Transverse colon (tissue), 4 donors: ENCODE data around the gene EDN2. TPM values are rescaled to one million over a fixed set of nuclear protein-coding genes. Genes with fewer than 3 reads are reported as not detected.

ENCODE experiments used
- DNase-seq: peaks from one replicate; pipeline ENCODE4 v3.0.0-alpha.2; 2019
- H3K27ac ChIP-seq, 4 donors: fragments of 200-600 bp; sonication (generic); 2 replicates each; pipeline ENCODE4 v1.5.1; 2016 to 2018; ENCODE audit warnings: inconsistent platforms in 4 of 4
- H3K27me3 ChIP-seq: fragments of 200-600 bp; sonication (generic); 2 replicates; pipeline ENCODE4 v1.5.1; 2017; ENCODE audit warnings: inconsistent platforms
- H3K36me3 ChIP-seq, 4 donors: fragments of 200-600 bp; sonication (generic); 2 replicates each; pipeline ENCODE4 v1.5.1; 2017 to 2019; ENCODE audit warnings: inconsistent platforms in 4 of 4
- H3K4me1 ChIP-seq, 4 donors: fragments of 200-600 bp; sonication (generic); 2 replicates each; pipeline ENCODE4 v1.5.1; 2017 to 2020; ENCODE audit warnings: inconsistent platforms in 4 of 4
- H3K4me3 ChIP-seq, 4 donors: fragments of 200-600 bp; sonication (generic); 1 replicate in 1 of 4; 2 replicates in 3 of 4; pipeline versions ENCODE4 v1.5.1 to v1.6.1; 2017 to 2019; ENCODE audit warnings: inconsistent platforms in 4 of 4
- H3K9me3 ChIP-seq, 2 donors: fragments of 200-600 bp; sonication (generic); 2 replicates each; pipeline ENCODE4 v1.5.1; 2017 to 2019; ENCODE audit warnings: inconsistent platforms in 2 of 2
- CTCF ChIP-seq, 5 experiments: fragments of 200-600 bp in 3 of 5; fragments of 450-650 bp in 2 of 5; sonication (generic) in 3 of 5; IDR thresholded peaks; 1 replicate in 2 of 5; 2 replicates in 3 of 5; pipeline ENCODE4 v1.5.1; 2016 to 2017; ENCODE audit warnings: antibody characterized with exemption in 5 of 5, inconsistent platforms in 3 of 5, mild to moderate bottlenecking in 2 of 5, moderate library complexity in 1 of 5
- EP300 ChIP-seq: sonication (generic); formaldehyde crosslinking; IDR thresholded peaks from one replicate; pipeline ENCODE4 v1.6.1; 2017; ENCODE audit warnings: antibody characterized with exemption, low read depth
- POLR2A ChIP-seq: fragments of 450-650 bp; IDR thresholded peaks from one replicate; pipeline ENCODE4 v1.6.1; 2016; ENCODE audit warnings: antibody characterized with exemption, mild to moderate bottlenecking, moderate library complexity
- POLR2AphosphoS5 ChIP-seq, 3 donors: sonication (generic); formaldehyde crosslinking; IDR thresholded peaks; one replicate each; pipeline ENCODE4 v1.6.1; 2016; ENCODE audit warnings: antibody characterized with exemption in 3 of 3
- WGBS, 2 donors: methylation state at CpG; one replicate each; pipeline ENCODE4 v1.1.5; 2018; ENCODE audit warnings: low coverage in 1 of 2; 5-methylcytosine and 5-hydroxymethylcytosine counted together
- in situ Hi-C, 4 donors: fragments of 200-750 bp; cut with MboI; loops; one replicate each; pipeline versions ENCODE4 v1.15.0 to v1.15.1; 2017; ENCODE audit warnings: low sequenced_read_pairs in 3 of 4, low pct_ligation_motif_present in 1 of 4, low pct_unique_long_range_greater_than_20kb in 1 of 4
- intact Hi-C: fragments of 100-400 bp; cut with DNase I; formaldehyde crosslinking; loops from one replicate; pipeline ENCODE4 v1.15.1; 2023; ENCODE audit warnings: low total_unique reads
- total RNA-seq, 4 donors: library from RNA; depleted of rRNA; stranded (reverse); fragments of >200 nt; gene quantifications; one replicate each; pipeline ENCODE4 v1.1.0, GENCODE V29; 2016

The EDN2 gene
- total RNA-seq, 4 donors from 2014 or later, result 3.8 to 15.7 (median 10.3) TPM

- TF ChIP-seq POLR2AphosphoS5 (IDR thresholded peaks at IDR 0.05), result no peak
- TF ChIP-seq EP300, result no peak
- no peak for TF ChIP-seq POLR2A
- no peak for TF ChIP-seq CTCF (IDR thresholded peaks at IDR 0.05)
- WGBS, 2 donors, result 88 to 89% methylated on average over 1 to 5 of the region's 5 CpGs
- Histone ChIP-seq H3K27me3 (peaks cover 5% of the 10 kb centered on the region), H3K4me1 (peaks cover 13 to 17% (median 17%) of the 10 kb centered on the region in 4 donors), H3K9me3 (no peaks in the 10 kb centered on the region), H3K27ac (no peak overlapping the region), H3K36me3 (no peaks in the 10 kb centered on the region), H3K4me3 (no peak overlapping the region)
- DNase-seq, result no peak
- in situ Hi-C loops, result loop anchor here in 2 of 4 donors (10.0 kb wide), 2 partner anchors 162 to 172 kb away; no protein-coding TSS in a partner anchor
- intact Hi-C loops, result no loop called here
These were observed 48.0 kb downstream of the EDN2 start for GRCh38 chr1:41436281-41437010.

GRCh38 chr1:41435570-41436178 is 48.8 kb downstream of the EDN2 start:
- no peaks in the 10 kb centered on the region for H3K36me3 ChIP-seq
- in situ Hi-C loops (loop anchor here in 2 of 4 donors (10.0 kb wide), 2 partner anchors 161 to 171 kb away; no protein-coding TSS in a partner anchor), intact Hi-C loops (no loop called here)

GRCh38 chr1:41434748-41435449 is 49.6 kb downstream of the EDN2 start:
- TF ChIP-seq POLR2A, result no peak
- DNase-seq, result no peak
- no peak overlapping the region for H3K27ac ChIP-seq
- in situ Hi-C loops (loop anchor here in 3 of 4 donors (5.0 to 10.0 kb wide), 3 partner anchors 160 to 170 kb away; no protein-coding TSS in a partner anchor), intact Hi-C loops (no loop called here)
- H3K4me3 ChIP-seq, result no peak overlapping the region
- H3K9me3 ChIP-seq, result no peaks in the 10 kb centered on the region
- H3K36me3 ChIP-seq, result no peaks in the 10 kb centered on the region
- H3K4me1 ChIP-seq, result peaks cover 13 to 24% (median 17%) of the 10 kb centered on the region in 4 donors
- WGBS, 2 donors, result 83 to 100% methylated on average over 1 to 6 of the region's 6 CpGs
- H3K27me3 ChIP-seq, result peaks cover 5% of the 10 kb centered on the region

More at GRCh38 chr1:41435570-41436178, 48.8 kb downstream of the EDN2 start:
- WGBS, 2 donors, result 57 to 58% methylated on average over 10 to 13 of the region's 15 CpGs
- no peak overlapping the region for H3K27ac ChIP-seq
- no peak overlapping the region for H3K4me3 ChIP-seq
- TF ChIP-seq POLR2A, result no peak
- TF ChIP-seq POLR2AphosphoS5 (IDR thresholded peaks at IDR 0.05), result no peak
- no peak for TF ChIP-seq CTCF (IDR thresholded peaks at IDR 0.05)
- TF ChIP-seq EP300, result no peak
- peaks cover 5% of the 10 kb centered on the region for H3K27me3 ChIP-seq
- no peaks in the 10 kb centered on the region for H3K9me3 ChIP-seq
- DNase-seq, result no peak
- peaks cover 13 to 20% (median 17%) of the 10 kb centered on the region in 4 donors for H3K4me1 ChIP-seq

- WGBS, 2 donors, result 71 to 100% methylated on average over 3 to 5 of the region's 5 CpGs
- no peaks in the 10 kb centered on the region for H3K9me3 ChIP-seq
- peaks cover 5% of the 10 kb centered on the region for H3K27me3 ChIP-seq
- TF ChIP-seq EP300 (no peak), CTCF (IDR thresholded peaks at IDR 0.05) (no peak), POLR2AphosphoS5 (IDR thresholded peaks at IDR 0.05) (no peak), POLR2A (no peak)
- peaks cover 13 to 24% (median 17%) of the 10 kb centered on the region in 4 donors for H3K4me1 ChIP-seq
- no peak overlapping the region for H3K4me3 ChIP-seq
- H3K27ac ChIP-seq, result no peak overlapping the region
- DNase-seq, result no peak
- no peaks in the 10 kb centered on the region for H3K36me3 ChIP-seq
- in situ Hi-C loops, result loop anchor here in 3 of 4 donors (5.0 to 10.0 kb wide), 3 partner anchors 160 to 170 kb away; no protein-coding TSS in a partner anchor
- intact Hi-C loops, result no loop called here
These were observed 50.2 kb downstream of the EDN2 start for GRCh38 chr1:41434306-41434705.
